HG03442 (cell line): Measurements from ENCODE around the gene GYS1.

Experiments used
- ATAC-seq: cut with Tn5 transposase; IDR thresholded peaks from one replicate; pipeline ENCODE4 v1.9.1; 2021; ENCODE audit warnings: mild to moderate bottlenecking, moderate library complexity; ENCODE audit not compliant: unreplicated experiment

The GYS1 gene

GRCh38 chr19:48918801-48919247 is 74.3 kb downstream of the GYS1 start:
- ATAC-seq = no peak
